SU-DHL-6 (cell line): Measurements from ENCODE around the gene ANTXRL.

ENCODE experiments used
- CTCF ChIP-seq: fragments of 200-600 bp; sonication (generic); IDR thresholded peaks from one replicate; pipeline ENCODE4 v1.5.1; 2017; ENCODE audit warnings: antibody characterized with exemption, mild to moderate bottlenecking, low read length, moderate library complexity; ENCODE audit not compliant: insufficient read depth, poor library complexity, severe bottlenecking
- EZH2phosphoT487 ChIP-seq: fragments of 200-600 bp; sonication (generic), shearing (Covaris generic); conservative IDR thresholded peaks from 2 replicates; pipeline ENCODE4 v1.6.1; 2018; ENCODE audit warnings: mild to moderate bottlenecking, antibody characterized with exemption, low read length, moderate library complexity, mixed read lengths

GRCh38 chr10:46297406-46298204, 10.8 kb downstream of the ANTXRL start:
- TF ChIP-seq CTCF, result no peak
- no peak for TF ChIP-seq EZH2phosphoT487
